HL-60/S4 treated with retinoic acid at 250 ng/mL for 4 days and 3 days (cell line): ENCODE results near the gene USP40.
"Not testable (repeated sequence)": the region's sequence is repeated elsewhere in the genome, so short reads cannot be mapped to it uniquely, and the experiment has no call there.

Experiments
- in situ Hi-C: fragments of 300-500 bp; cut with MboI; formaldehyde crosslinking; loops from 2 replicates; pipeline ENCODE4 v1.7.0; 2022; ENCODE audit warnings: low sequenced_read_pairs

The USP40 gene, protein sequence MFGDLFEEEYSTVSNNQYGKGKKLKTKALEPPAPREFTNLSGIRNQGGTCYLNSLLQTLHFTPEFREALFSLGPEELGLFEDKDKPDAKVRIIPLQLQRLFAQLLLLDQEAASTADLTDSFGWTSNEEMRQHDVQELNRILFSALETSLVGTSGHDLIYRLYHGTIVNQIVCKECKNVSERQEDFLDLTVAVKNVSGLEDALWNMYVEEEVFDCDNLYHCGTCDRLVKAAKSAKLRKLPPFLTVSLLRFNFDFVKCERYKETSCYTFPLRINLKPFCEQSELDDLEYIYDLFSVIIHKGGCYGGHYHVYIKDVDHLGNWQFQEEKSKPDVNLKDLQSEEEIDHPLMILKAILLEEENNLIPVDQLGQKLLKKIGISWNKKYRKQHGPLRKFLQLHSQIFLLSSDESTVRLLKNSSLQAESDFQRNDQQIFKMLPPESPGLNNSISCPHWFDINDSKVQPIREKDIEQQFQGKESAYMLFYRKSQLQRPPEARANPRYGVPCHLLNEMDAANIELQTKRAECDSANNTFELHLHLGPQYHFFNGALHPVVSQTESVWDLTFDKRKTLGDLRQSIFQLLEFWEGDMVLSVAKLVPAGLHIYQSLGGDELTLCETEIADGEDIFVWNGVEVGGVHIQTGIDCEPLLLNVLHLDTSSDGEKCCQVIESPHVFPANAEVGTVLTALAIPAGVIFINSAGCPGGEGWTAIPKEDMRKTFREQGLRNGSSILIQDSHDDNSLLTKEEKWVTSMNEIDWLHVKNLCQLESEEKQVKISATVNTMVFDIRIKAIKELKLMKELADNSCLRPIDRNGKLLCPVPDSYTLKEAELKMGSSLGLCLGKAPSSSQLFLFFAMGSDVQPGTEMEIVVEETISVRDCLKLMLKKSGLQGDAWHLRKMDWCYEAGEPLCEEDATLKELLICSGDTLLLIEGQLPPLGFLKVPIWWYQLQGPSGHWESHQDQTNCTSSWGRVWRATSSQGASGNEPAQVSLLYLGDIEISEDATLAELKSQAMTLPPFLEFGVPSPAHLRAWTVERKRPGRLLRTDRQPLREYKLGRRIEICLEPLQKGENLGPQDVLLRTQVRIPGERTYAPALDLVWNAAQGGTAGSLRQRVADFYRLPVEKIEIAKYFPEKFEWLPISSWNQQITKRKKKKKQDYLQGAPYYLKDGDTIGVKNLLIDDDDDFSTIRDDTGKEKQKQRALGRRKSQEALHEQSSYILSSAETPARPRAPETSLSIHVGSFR

GRCh38 chr2:233566141-233566956, at the start of gene USP40:
TSS of gene USP40 (minus strand) at chr2:233566782. CDS start at chr2:233565554, 1,228 bp downstream.
- in situ Hi-C loops, result no loop called here

GRCh38 chr2:233611284-233611683, 44.7 kb upstream of the USP40 start:
- in situ Hi-C loops, result no loop called here

DNA sequence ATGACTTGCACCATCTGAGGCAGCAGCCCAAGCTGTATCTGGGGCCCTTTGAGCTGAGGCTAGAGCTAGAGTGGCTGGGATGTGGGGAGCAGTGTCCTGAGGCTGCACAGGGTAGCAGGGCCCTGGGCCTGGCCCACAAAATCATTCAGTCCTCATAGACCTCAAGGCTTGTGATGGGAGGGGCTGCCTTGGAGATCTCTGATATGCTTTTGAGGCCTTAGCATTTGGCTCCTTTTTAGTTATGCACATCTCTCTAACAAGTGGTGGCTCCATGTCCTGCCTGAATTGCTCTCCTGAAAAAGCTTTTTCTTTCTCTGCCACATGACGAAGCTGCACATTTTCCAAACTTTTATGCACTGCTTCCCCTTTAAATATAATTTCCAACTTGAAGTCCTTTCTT, 39.1 kb upstream of the USP40 start:
- in situ Hi-C loops, result no loop called here

DNA sequence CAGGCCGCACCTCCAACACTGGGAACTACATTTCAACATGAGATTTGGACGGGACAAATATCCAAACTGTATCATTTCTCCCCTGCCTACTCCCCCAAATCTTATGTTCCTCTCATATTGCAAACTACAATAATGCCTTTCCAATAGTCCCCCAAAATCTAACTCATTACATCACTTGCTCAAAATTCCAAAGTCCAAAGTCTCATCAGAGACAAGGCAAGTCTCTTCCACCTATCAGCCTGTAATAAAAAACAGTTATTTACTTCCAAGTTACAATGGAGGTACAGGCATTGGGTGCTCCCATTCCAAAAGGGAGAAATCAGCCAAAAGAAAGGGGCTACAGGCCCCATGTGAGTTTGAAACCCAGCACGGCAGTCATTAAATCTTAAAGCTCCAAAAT, 38.2 kb upstream of the USP40 start:
- in situ Hi-C loops, result no loop called here

GRCh38 chr2:233603520-233603919, 36.9 kb upstream of the USP40 start:
- in situ Hi-C loops, result no loop called here

DNA sequence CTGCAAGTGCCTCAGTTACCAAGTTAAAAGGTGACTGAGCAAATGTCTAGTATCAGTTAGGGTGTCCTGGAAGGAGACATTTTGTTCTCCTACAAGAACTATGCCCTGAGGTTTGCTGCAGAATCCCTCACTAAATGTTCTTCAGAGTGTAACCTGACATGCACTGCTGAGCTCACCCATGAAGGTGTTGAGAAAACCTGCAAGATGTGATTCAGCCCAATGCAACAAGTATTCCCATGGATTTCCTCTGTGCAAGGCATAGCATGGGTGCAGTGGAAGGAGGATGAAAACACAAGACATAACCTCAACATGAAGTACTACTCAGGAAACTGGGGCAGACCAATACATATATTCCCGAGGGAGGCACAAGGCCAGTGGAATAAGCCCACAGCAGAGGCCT, 35.5 kb upstream of the USP40 start:
- in situ Hi-C loops, result no loop called here

- in situ Hi-C loops, result no loop called here
These were observed 33.8 kb upstream of the USP40 start for GRCh38 chr2:233600386-233600785.

DNA sequence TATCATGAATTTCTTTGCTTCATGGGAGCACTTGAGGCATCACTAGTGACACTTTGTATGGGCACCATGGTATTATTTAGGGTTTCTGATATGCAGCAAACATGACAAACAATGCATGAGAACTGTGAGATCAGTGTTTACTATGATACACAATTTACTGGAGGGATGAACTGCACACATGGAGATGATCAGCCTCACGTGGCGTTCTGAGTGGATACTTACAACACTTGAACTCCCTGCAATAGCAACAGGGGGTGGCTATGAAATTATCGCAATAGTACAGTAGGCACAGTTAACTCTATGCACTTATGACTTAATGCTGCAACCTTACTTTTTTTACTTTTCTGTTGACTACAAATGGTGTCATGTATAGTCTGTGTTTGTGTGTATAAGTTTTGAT, 32.4 kb upstream of the USP40 start:
- in situ Hi-C loops, result no loop called here

- in situ Hi-C loops, result no loop called here
These were observed 30.9 kb upstream of the USP40 start for GRCh38 chr2:233597522-233597921.

- in situ Hi-C loops, result no loop called here
These were observed 26.6 kb upstream of the USP40 start for GRCh38 chr2:233593201-233593600.

DNA sequence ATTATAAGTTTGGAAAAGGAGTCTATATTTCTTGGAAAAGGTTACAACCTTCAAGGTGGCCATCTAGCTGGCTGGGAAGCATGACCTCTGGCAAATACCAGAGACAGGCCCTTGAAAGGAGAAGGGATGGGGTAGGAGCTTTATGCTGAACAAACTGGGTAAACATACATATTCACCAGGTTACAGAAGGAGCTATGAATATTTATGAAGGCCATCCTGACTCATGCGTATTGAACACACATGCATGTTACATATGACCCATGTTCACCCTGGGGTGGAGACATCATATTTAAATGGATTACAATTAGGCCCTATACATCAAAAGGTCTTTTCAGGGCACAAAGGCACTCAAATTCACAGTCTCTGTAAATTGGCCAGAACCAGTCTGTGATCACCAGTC, 26.1 kb upstream of the USP40 start:
- in situ Hi-C loops, result not testable (repeated sequence)

DNA sequence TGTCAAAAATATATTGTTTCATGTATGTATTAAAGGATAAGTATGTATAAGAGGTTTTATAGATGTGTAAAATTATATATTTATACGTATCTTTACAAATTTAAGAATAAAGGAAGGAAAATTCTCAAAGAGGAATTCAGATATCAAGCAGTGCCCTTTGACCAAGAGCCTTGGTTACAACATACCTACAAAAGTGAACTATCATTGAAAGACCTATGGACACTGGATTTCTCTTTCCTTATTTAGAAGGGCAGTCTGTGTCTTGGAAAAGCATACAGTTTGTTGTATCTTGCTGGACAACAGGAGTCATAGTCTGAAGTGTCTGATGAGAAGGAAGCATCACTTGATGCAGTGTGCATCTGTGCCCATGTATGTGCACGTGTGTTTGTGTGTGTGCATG, 21.8 kb upstream of the USP40 start:
- in situ Hi-C loops, result no loop called here

- in situ Hi-C loops, result no loop called here
These were observed 17.6 kb upstream of the USP40 start for GRCh38 chr2:233584210-233584609.

GRCh38 chr2:233583217-233583965, 16.8 kb upstream of the USP40 start:
- in situ Hi-C loops, result not testable (repeated sequence)

- in situ Hi-C loops, result not testable (repeated sequence)
These were observed 10.8 kb upstream of the USP40 start for GRCh38 chr2:233577341-233577740.

GRCh38 chr2:233572468-233572867, 5.9 kb upstream of the USP40 start:
- in situ Hi-C loops, result no loop called here

- in situ Hi-C loops, result no loop called here
These were observed 4.9 kb upstream of the USP40 start for GRCh38 chr2:233571462-233571861.

DNA sequence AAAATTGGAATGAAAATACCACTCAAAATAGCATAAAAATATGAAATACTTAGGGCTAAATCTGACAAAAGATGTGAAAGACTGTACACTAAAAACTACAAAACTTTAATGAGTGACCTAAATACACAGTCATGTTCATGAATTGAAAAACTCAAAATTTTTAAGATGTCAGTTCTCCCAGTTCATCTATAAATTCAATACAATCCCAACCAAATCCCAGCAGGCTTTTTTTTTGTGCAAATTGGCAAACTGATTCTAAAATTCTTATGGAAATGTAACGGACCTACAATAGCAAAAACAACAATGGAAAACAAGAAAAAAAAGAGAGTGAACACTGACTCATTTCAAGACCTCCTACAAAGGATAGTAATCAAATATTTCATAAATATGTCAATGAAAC, 4.4 kb upstream of the USP40 start:
- in situ Hi-C loops, result no loop called here

DNA sequence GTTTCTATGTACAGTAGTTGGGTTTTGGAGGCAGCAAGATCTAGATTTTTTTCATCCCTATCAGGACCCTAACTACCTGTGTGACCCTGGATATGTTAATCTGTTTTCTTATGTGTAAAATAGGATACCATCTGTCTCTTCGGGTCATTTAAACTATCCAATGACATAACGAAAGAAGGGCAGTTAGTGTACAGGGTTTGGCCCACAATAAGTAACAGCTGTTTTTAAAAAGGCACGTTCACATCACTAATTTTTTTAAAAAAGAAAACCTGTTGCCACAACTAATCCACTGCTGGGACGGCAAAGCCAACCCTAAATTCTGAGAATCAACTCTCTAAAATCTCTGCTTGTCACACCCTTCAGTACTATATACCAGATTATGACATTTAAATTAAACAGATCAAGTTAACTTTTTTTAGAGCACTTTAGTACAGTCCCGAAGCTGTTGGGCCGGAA, 869 bp downstream of the USP40 start:
- in situ Hi-C loops, result no loop called here
